Gastroesophageal sphincter (tissue), 3 donors: ENCODE measurements around the gene RING1.

Experiments used
- POLR2A ChIP-seq, 2 donors: fragments of 450-650 bp; IDR thresholded peaks; one replicate each; pipeline ENCODE4 v1.6.1; 2017; ENCODE audit warnings: antibody characterized with exemption in 2 of 2, mild to moderate bottlenecking in 2 of 2, moderate library complexity in 1 of 2
- POLR2AphosphoS5 ChIP-seq: sonication (generic); formaldehyde crosslinking; IDR thresholded peaks from one replicate; pipeline ENCODE4 v1.6.1; 2017; ENCODE audit warnings: antibody characterized with exemption
- TF ChIP-seq, protein P1 (sequence below), 4 experiments: fragments of 200-600 bp in 2 of 4; fragments of 450-650 bp in 2 of 4; sonication (generic) in 1 of 4; IDR thresholded peaks; one replicate each; pipeline ENCODE4 v1.5.1; 2017 to 2019; ENCODE audit warnings: antibody characterized with exemption in 4 of 4, mild to moderate bottlenecking in 2 of 4, moderate library complexity in 2 of 4

DNA sequence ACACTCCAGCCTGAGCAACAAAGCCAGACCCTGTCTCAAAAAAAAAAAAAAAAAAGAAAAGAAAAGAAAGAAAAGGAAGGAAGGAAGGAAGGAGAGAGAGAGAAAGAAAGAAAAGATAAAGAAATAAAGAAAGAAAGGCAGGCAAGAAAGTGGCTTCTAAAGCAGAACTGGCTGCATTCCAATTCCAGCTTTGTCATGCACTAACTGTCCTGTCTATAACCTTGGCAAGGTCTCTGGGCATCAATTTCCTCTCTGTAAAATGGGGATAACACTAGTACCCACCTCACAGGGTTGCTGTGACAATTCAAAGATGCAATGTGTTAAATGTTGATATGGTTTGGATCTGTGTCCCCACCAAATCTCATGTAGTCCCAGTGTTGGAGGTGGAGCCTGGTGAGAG, 28.0 kb downstream of the RING1 start:
- TF ChIP-seq, protein P1, sequence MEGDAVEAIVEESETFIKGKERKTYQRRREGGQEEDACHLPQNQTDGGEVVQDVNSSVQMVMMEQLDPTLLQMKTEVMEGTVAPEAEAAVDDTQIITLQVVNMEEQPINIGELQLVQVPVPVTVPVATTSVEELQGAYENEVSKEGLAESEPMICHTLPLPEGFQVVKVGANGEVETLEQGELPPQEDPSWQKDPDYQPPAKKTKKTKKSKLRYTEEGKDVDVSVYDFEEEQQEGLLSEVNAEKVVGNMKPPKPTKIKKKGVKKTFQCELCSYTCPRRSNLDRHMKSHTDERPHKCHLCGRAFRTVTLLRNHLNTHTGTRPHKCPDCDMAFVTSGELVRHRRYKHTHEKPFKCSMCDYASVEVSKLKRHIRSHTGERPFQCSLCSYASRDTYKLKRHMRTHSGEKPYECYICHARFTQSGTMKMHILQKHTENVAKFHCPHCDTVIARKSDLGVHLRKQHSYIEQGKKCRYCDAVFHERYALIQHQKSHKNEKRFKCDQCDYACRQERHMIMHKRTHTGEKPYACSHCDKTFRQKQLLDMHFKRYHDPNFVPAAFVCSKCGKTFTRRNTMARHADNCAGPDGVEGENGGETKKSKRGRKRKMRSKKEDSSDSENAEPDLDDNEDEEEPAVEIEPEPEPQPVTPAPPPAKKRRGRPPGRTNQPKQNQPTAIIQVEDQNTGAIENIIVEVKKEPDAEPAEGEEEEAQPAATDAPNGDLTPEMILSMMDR (IDR thresholded peaks at IDR 0.05) = no peak
- TF ChIP-seq POLR2AphosphoS5 (no peak), POLR2A (IDR thresholded peaks at IDR 0.05) (no peak)
